Naive B cell (primary cell): ENCODE measurements around the gene OR5H15. TPM values are rescaled to one million over a fixed set of nuclear protein-coding genes. Genes with fewer than 3 reads are reported as not detected.
"Not testable (repeated sequence)": the region's sequence is repeated elsewhere in the genome, so short reads cannot be mapped to it uniquely, and the experiment has no call there.

Source experiments
- ATAC-seq, 2 donors: fragments of 150-1000 bp; cut with Tn5 transposase; 2 replicates each; pipeline ENCODE4 v1.10.0; 2021; ENCODE audit warnings: low read depth in 2 of 2, mild to moderate bottlenecking in 2 of 2, moderate library complexity in 2 of 2
- DNase-seq: peaks from one replicate; pipeline ENCODE4 v3.0.0; 2022
- H3K27ac Mint-ChIP-seq, 6 donors: one replicate each; pipeline ENCODE4 v1.8.0; 2020 to 2022; ENCODE audit warnings: mild to moderate bottlenecking in 6 of 6, mixed read lengths in 6 of 6, moderate library complexity in 5 of 6, inconsistent platforms in 2 of 6
- H3K27me3 Mint-ChIP-seq, 3 donors: one replicate each; pipeline ENCODE4 v1.8.0; 2021 to 2022; ENCODE audit warnings: mixed read lengths in 3 of 3, mild to moderate bottlenecking in 1 of 3
- H3K36me3 Mint-ChIP-seq, 2 donors: one replicate each; pipeline ENCODE4 v1.8.0; 2020 to 2022; ENCODE audit warnings: mixed read lengths in 2 of 2, inconsistent platforms in 1 of 2, mild to moderate bottlenecking in 1 of 2
- H3K4me1 Mint-ChIP-seq, 3 donors: one replicate each; pipeline ENCODE4 v1.8.0; 2020 to 2022; ENCODE audit warnings: mixed read lengths in 3 of 3, inconsistent platforms in 1 of 3, mild to moderate bottlenecking in 1 of 3, moderate library complexity in 1 of 3
- H3K4me3 Mint-ChIP-seq, 8 donors: one replicate each; pipeline ENCODE4 v1.8.0; 2020 to 2022; ENCODE audit warnings: mild to moderate bottlenecking in 8 of 8, mixed read lengths in 8 of 8, moderate library complexity in 8 of 8, inconsistent platforms in 2 of 8
- H3K9me3 Mint-ChIP-seq, 7 donors: one replicate each; pipeline ENCODE4 v1.8.0; 2020 to 2022; ENCODE audit warnings: mixed read lengths in 7 of 7, mild to moderate bottlenecking in 5 of 7, inconsistent platforms in 2 of 7, moderate library complexity in 1 of 7
- polyA plus RNA-seq, 6 donors: library from polyadenylated mRNA; unstranded; fragments of 300-500 nt; fragmentation: Illumina TruSeq; gene quantifications; one replicate each; pipeline ENCODE4 v1.2.3, GENCODE V29; 2021; ENCODE audit warnings: low read depth in 6 of 6

The OR5H15 gene
- polyA plus RNA-seq, 6 donors from 2014 or later: not detected

DNA sequence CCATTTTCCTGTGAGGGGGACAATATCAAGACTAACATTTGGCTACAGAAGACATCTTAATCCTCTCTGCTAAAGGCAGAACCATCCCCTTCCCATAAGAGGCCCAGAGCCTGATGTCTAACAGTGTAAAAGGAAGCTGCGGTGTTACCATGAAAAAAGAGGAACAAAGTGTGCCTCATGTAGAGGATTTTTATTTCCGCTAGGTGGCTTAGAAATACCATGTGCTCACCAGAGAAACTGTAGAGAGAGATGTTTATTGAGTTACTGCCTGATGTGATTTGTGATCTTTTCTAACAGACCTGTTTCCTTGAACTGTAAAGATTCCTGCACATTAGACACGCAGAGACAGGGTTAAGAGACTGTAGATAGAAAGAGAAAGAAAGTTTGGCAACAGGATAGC, 22.0 kb downstream of the OR5H15 start:
- Mint-ChIP-seq H3K4me1 (no peaks in the 10 kb centered on the region), H3K27me3 (no peaks in the 10 kb centered on the region), H3K9me3 (peaks cover 0 to 19% (median 3%) of the 10 kb centered on the region in 7 donors), H3K36me3 (no peaks in the 10 kb centered on the region), H3K27ac (no peak overlapping the region), H3K4me3 (no peak overlapping the region)
- DNase-seq: peak; percentile 3
- peak; percentile 45 to 53 for ATAC-seq

DNA sequence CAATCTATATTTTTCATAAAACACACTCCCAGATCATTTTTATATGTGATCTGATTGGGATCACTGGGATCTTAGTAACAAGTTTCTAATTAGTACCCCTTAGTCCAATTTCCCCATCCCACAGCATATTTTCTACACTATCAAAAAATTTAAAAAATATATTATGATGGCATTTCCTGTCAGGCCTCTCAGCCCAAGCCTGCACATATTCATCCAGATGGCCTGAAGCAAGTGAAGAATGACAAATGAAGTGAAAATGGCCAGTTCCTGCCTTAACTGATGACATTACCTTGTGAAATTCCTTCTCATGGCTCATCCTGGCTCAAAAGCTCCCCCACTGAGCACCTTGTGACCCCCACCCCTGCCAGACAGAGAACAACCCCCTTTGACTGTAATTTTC, 24.4 kb downstream of the OR5H15 start:
- not testable (repeated sequence) for H3K4me1 Mint-ChIP-seq, H3K4me3 Mint-ChIP-seq, H3K27me3 Mint-ChIP-seq, ATAC-seq, H3K36me3 Mint-ChIP-seq, H3K27ac Mint-ChIP-seq, DNase-seq
- peaks cover 0 to 19% (median 3%) of the 10 kb centered on the region in 7 donors for H3K9me3 Mint-ChIP-seq

DNA sequence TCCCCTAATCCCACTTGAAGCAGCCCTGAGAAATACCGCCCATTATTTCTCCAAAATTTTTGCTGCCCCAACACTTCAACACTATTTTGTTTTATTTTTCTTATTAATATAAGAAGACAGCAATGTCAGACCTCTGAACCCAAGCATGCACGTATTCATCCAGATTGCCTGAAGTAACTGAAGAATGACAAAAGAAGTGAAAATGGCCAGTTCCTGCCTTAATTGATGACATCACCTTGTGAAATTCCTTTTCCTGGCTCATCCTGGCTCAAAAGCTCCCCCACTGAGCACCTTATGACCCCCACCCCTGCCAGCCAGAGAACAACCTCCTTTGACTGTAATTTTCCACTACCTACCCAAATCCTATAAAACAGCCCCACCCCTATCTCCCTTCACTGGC, 29.8 kb downstream of the OR5H15 start:
- H3K4me3 Mint-ChIP-seq, H3K27ac Mint-ChIP-seq, ATAC-seq, H3K36me3 Mint-ChIP-seq, DNase-seq, H3K27me3 Mint-ChIP-seq, H3K4me1 Mint-ChIP-seq: not testable (repeated sequence)
- peaks cover 0 to 13% (median 3%) of the 10 kb centered on the region in 7 donors for H3K9me3 Mint-ChIP-seq

DNA sequence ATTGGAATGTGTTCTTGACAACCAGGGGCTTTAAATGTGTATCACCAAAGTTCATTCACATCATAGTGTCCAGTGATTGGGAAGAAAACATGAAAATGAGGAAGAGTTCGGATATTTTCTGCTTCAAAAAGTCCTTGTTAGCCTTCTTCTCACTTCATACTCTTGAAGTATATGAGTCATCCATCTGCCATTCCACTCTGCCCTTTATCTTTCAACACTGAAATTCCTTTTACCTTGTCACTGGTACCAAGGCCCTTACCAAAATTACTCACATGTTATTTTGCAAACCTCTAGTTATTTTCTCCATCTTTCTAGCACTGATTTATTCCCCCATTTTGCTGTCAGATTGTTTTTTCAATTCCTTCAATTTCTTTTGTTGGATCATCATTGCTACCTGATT, 32.5 kb downstream of the OR5H15 start:
- no peak for ATAC-seq
- H3K36me3 Mint-ChIP-seq: no peaks in the 10 kb centered on the region
- no peak overlapping the region for H3K4me3 Mint-ChIP-seq
- no peaks in the 10 kb centered on the region for H3K4me1 Mint-ChIP-seq
- H3K27ac Mint-ChIP-seq: no peak overlapping the region
- peaks cover 0 to 5% (median 0%) of the 10 kb centered on the region in 7 donors for H3K9me3 Mint-ChIP-seq
- DNase-seq: no peak
- H3K27me3 Mint-ChIP-seq: no peaks in the 10 kb centered on the region

DNA sequence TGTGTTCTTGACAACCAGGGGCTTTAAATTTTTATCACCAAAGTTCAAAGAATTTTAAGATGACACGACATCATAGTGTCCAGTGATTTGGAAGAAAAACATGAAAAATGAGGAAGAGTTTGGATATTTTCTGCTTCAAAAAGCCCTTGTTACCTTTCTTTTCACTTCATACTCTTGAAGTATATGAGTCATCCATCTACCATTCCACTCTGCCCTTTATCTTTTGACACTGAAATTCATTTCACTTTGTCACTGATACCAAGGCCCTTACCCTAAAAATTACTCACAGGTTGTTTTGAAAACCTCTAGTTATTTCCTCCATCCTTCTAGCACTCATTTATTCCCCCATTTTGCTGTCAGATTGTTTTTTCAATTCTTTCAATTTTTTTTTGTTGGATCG, 42.7 kb downstream of the OR5H15 start:
- Mint-ChIP-seq H3K27ac (no peak overlapping the region), H3K4me1 (no peaks in the 10 kb centered on the region), H3K27me3 (no peaks in the 10 kb centered on the region), H3K9me3 (peaks cover 0 to 12% (median 3%) of the 10 kb centered on the region in 7 donors), H3K36me3 (no peaks in the 10 kb centered on the region), H3K4me3 (no peak overlapping the region)
- ATAC-seq (no peak), DNase-seq (no peak)

DNA sequence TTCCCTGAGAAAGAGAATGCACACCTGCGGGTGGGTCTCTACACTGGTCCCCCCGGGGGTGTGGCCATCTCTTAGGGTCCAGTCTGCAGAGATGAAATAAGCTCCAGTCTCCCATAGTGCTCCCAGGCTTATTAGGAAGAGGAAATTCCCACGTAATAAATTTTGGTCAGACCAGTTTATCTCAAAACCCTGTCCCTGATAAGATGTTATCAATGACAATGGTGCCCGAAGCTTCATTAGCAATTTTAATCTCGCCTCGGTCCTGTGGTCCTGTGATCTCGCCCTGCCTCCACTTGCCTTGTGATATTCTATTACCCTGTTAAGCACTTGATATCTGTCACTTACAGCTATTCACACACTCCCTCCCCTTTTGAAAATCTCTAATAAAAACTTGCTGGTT, 46.8 kb downstream of the OR5H15 start:
- Mint-ChIP-seq H3K9me3 (peaks cover 0 to 12% (median 4%) of the 10 kb centered on the region in 7 donors), H3K4me1 (no peaks in the 10 kb centered on the region), H3K4me3 (peak overlapping the region in 1 of 8 donors; percentile 31), H3K27me3 (no peaks in the 10 kb centered on the region), H3K36me3 (no peaks in the 10 kb centered on the region), H3K27ac (no peak overlapping the region)
- ATAC-seq (no peak), DNase-seq (no peak)

DNA sequence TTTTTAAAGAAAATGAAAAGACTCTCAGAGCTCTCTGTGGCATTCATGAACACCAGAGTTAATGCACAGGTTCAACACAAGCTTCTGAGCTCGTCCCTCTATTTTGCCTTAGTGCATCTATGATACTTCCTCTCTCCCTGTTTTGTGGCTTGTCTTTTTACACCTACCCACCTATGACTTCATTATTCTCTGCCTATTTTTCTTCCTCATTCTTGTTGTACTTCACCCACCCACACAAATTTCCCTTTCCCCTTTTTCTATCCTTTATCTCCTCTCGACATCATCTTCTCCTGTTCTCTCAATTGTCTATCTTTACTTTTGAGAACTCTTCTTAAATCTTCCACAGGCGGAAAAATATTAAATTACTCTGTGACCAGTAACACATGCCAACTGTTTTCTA, 48.6 kb downstream of the OR5H15 start:
- DNase-seq: no peak
- H3K4me3 Mint-ChIP-seq: no peak overlapping the region
- H3K27ac Mint-ChIP-seq: no peak overlapping the region
- no peaks in the 10 kb centered on the region for H3K27me3 Mint-ChIP-seq
- H3K9me3 Mint-ChIP-seq: peaks cover 0 to 8% (median 4%) of the 10 kb centered on the region in 7 donors
- H3K36me3 Mint-ChIP-seq: no peaks in the 10 kb centered on the region
- no peak for ATAC-seq
- no peaks in the 10 kb centered on the region for H3K4me1 Mint-ChIP-seq

Other genes with a start within 250 kb of the OR5H15 start
- gene RIOX2, start 194.3 kb upstream of the OR5H15 start, polyA plus RNA-seq: 10 to 100 TPM; 20.4 to 34.6 (median 27.2) TPM
- not detected for gene GABRR3, start 131.4 kb upstream of the OR5H15 start, polyA plus RNA-seq
- gene OR5AC2, start 79.5 kb upstream of the OR5H15 start, polyA plus RNA-seq: not detected
- gene OR5H1, start 36.0 kb upstream of the OR5H15 start, polyA plus RNA-seq: not detected
- not detected for gene OR5H14, start 19.2 kb upstream of the OR5H15 start, polyA plus RNA-seq
- not detected for gene OR5H6, start 97.5 kb downstream of the OR5H15 start, polyA plus RNA-seq
- gene OR5H2, start 115.8 kb downstream of the OR5H15 start, polyA plus RNA-seq: not detected
- gene OR5K4, start 187.2 kb downstream of the OR5H15 start, polyA plus RNA-seq: not detected
- not detected for gene OR5K3, start 224.0 kb downstream of the OR5H15 start, polyA plus RNA-seq